Upper lobe of right lung (tissue), 1 donor: ENCODE data around the gene NPS. TPM values are rescaled to one million over a fixed set of nuclear protein-coding genes. Genes with fewer than 3 reads are reported as not detected.

ENCODE experiments used
- ATAC-seq: fragments of 200-7000 bp; cut with Tn5 transposase; one replicate; pipeline ENCODE4 v1.9.1; 2020; ENCODE audit warnings: mild to moderate bottlenecking, moderate library complexity
- DNase-seq: peaks from one replicate; pipeline ENCODE4 v3.0.0-alpha.2; 2020
- H3K27ac ChIP-seq: fragments of 200-600 bp; one replicate; pipeline ENCODE4 v1.8.0; 2022
- H3K27me3 ChIP-seq: fragments of 200-600 bp; one replicate; pipeline ENCODE4 v1.8.0; 2022; ENCODE audit warnings: mild to moderate bottlenecking
- H3K36me3 ChIP-seq: fragments of 200-600 bp; one replicate; pipeline ENCODE4 v1.8.0; 2022
- H3K4me1 ChIP-seq: fragments of 200-600 bp; one replicate; pipeline ENCODE4 v1.8.0; 2022
- H3K4me3 ChIP-seq: fragments of 200-600 bp; one replicate; pipeline ENCODE4 v1.8.0; 2022; ENCODE audit warnings: mild to moderate bottlenecking
- H3K9me3 ChIP-seq: fragments of 200-600 bp; one replicate; pipeline ENCODE4 v1.8.0; 2022
- intact Hi-C: fragments of 100-400 bp; cut with DNase I; formaldehyde crosslinking; loops from one replicate; pipeline ENCODE4 v1.11.0; 2022
- long read RNA-seq: library from polyadenylated mRNA; unstranded; transcript quantifications from one replicate; pipeline ENCODE4 v2.0.0, GENCODE V29; 2021
- total RNA-seq: library from RNA; stranded (reverse); fragmentation: NEBNext Ultra II Directional; extraction: Animal tissue kit (Norgen Biotek cat#: 25700); gene quantifications from one replicate; pipeline ENCODE4 v1.2.1, GENCODE V29; 2021
- TF ChIP-seq, protein P1 (sequence below): fragments of 200-600 bp; IDR thresholded peaks from one replicate; pipeline ENCODE4 v1.8.0; 2022; ENCODE audit warnings: antibody characterized with exemption
- donor health status: DM: no; HTN: yes; CAD: no; lungs with severe emphysema.

NPS gene, protein sequence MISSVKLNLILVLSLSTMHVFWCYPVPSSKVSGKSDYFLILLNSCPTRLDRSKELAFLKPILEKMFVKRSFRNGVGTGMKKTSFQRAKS
- total RNA-seq: not detected
- long read RNA-seq: 0 reads

DNA sequence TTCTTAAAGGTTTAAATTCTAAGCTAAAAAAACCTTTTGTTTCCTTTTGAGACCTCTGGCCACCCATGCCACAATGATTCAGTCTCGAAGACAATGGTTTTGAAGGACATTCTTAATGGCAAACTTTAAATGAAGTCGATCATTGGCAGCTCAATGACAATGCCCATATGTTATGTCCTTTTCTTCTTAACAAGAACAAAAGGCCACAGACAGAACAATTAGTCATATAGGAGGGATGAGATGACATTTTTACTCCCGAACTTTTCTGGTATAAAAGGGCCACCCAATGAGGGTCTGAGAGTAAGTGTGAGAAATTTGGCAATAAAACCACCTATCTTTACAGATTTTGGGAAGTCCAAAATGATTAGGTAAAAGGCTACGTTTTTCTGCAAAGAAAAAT lies at the start of gene NPS:
Gene NPS (plus strand): TSS at position 301 of the 400 bp plus-strand sequence. CDS start 60 bp downstream, at position 361.
- H3K27me3 ChIP-seq: no peaks in the 10 kb centered on the region
- H3K4me3 ChIP-seq: no peak within 1 kb of the TSS
- TF ChIP-seq, protein P1, sequence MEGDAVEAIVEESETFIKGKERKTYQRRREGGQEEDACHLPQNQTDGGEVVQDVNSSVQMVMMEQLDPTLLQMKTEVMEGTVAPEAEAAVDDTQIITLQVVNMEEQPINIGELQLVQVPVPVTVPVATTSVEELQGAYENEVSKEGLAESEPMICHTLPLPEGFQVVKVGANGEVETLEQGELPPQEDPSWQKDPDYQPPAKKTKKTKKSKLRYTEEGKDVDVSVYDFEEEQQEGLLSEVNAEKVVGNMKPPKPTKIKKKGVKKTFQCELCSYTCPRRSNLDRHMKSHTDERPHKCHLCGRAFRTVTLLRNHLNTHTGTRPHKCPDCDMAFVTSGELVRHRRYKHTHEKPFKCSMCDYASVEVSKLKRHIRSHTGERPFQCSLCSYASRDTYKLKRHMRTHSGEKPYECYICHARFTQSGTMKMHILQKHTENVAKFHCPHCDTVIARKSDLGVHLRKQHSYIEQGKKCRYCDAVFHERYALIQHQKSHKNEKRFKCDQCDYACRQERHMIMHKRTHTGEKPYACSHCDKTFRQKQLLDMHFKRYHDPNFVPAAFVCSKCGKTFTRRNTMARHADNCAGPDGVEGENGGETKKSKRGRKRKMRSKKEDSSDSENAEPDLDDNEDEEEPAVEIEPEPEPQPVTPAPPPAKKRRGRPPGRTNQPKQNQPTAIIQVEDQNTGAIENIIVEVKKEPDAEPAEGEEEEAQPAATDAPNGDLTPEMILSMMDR: no peak
- H3K27ac ChIP-seq: no peak within 1 kb of the TSS
- H3K9me3 ChIP-seq: peaks cover 6% of the 10 kb centered on the region
- no peak for ATAC-seq
- H3K4me1 ChIP-seq: no peaks in the 10 kb centered on the region
- intact Hi-C loops: no loop called here
- no peaks in the 10 kb centered on the region for H3K36me3 ChIP-seq
- DNase-seq: no peak

DNA sequence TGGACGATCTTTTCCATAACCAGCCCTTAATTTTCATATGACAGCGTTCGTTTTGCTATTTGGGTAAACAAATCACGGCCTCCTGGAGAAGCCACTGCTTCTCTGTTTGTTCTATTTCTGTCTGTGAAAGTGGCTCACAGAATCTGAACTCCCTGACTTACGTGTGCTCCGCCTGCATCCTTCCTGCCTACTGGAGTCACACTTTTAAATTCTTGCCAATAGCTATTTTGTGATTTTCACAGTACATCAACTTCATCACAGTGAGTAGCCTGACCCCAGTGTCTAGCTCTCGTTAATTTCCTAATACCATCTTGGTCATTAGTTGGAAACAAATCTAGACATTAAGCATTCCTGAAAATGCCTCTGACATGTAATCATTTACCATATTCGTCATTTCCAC lies 49.0 kb upstream of the NPS start:
- H3K4me1 ChIP-seq: no peaks in the 10 kb centered on the region
- peaks cover 9% of the 10 kb centered on the region for H3K27me3 ChIP-seq
- no peak for DNase-seq
- TF ChIP-seq, protein P1: no peak
- intact Hi-C loops: no loop called here
- H3K9me3 ChIP-seq: no peaks in the 10 kb centered on the region
- H3K27ac ChIP-seq: no peak overlapping the region
- no peaks in the 10 kb centered on the region for H3K36me3 ChIP-seq
- H3K4me3 ChIP-seq: no peak overlapping the region
- no peak for ATAC-seq

DNA sequence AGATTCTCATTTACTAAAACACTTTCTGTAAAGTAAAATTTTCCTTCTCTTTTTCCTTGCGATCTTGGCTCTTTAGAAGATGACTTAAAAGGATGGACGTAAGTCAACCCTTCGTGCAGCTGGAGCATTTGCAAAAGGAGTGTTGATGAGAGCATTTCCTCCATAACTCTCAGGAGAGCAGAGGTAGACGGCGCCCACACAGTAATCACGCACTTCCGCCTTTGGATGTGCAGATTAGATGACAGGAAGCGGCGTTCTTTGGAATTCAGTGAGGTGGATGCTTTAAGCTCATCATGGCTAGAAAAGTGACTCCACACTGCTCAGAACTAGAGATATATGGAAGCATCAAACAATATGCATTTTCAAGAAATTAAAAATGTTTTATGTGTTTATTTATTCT lies 43.0 kb upstream of the NPS start:
- TF ChIP-seq, protein P1: no peak
- Histone ChIP-seq H3K27me3 (no peaks in the 10 kb centered on the region), H3K9me3 (no peaks in the 10 kb centered on the region), H3K4me3 (no peak overlapping the region), H3K4me1 (no peaks in the 10 kb centered on the region), H3K36me3 (no peaks in the 10 kb centered on the region), H3K27ac (no peak overlapping the region)
- ATAC-seq (no peak), DNase-seq (no peak)
- intact Hi-C loops: no loop called here

DNA sequence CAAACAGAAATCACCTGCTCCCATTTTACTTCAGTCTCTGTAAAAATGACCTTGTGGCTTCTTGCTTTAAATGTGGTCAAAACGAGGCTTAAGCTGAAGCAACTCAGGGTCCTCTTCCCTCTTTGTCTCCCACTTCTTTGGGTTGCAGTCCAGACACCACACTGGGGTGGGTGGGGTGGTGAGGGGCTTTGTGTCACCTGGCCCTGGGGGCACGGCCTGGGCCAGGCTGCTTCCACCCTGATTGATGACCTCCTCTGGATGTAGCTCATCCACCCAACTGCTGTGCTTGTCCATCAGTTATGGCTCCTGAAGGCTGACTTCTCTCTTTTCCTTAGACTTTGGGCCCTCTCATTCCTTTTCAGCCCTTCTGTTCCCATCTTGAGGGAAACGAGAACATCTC lies 26.8 kb upstream of the NPS start:
- DNase-seq (no peak), ATAC-seq (peak; percentile 22)
- no peaks in the 10 kb centered on the region for H3K27me3 ChIP-seq
- no peak overlapping the region for H3K4me3 ChIP-seq
- no peaks in the 10 kb centered on the region for H3K4me1 ChIP-seq
- H3K36me3 ChIP-seq: no peaks in the 10 kb centered on the region
- no peak overlapping the region for H3K27ac ChIP-seq
- intact Hi-C loops: no loop called here
- TF ChIP-seq, protein P1: no peak
- no peaks in the 10 kb centered on the region for H3K9me3 ChIP-seq

DNA sequence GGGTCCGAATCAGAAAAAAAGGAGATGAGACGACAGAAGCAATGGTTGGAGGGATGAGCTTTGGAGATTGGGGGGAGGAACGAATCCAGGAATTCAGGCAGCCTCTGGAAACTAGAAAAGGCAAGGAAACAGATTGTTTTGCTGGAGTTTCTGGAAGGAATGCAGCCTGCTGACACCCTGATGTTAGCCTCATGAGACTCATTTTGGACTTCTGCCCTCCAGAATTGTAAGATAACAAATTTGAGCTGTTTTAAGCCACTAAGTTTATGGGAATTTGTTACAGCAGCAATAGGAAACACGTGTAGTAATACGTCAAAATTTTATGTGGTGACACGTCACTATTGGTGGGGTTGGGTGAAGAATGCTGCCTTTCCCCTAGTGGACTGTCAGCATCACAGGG lies 25.6 kb upstream of the NPS start:
- DNase-seq (no peak), ATAC-seq (no peak)
- Histone ChIP-seq H3K36me3 (no peaks in the 10 kb centered on the region), H3K27ac (no peak overlapping the region), H3K27me3 (no peaks in the 10 kb centered on the region), H3K9me3 (no peaks in the 10 kb centered on the region), H3K4me3 (no peak overlapping the region), H3K4me1 (no peaks in the 10 kb centered on the region)
- intact Hi-C loops: no loop called here
- TF ChIP-seq, protein P1: no peak

DNA sequence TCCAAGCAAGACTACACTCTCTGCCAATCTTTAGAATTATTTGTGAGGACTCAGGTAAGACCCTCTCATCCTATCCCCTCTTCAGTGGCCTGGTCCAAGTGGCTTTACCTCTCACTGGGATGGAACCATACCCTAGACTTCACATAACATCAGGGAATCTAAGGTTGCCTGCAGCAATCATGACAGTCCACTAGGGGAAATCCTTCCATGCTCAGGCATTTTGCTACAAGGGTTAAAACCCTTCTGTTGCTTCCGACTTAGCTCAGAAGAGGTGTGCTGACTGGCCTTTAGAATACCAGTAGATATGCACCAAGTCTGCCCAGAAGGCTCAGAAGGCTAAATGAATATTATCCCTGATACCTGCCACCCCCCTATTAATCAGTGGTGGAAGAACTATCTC lies 24.9 kb upstream of the NPS start:
- TF ChIP-seq, protein P1: no peak
- intact Hi-C loops: no loop called here
- Histone ChIP-seq H3K27me3 (no peaks in the 10 kb centered on the region), H3K27ac (no peak overlapping the region), H3K4me3 (no peak overlapping the region), H3K4me1 (no peaks in the 10 kb centered on the region), H3K36me3 (no peaks in the 10 kb centered on the region), H3K9me3 (no peaks in the 10 kb centered on the region)
- ATAC-seq (no peak), DNase-seq (no peak)
